Suprapubic skin (tissue), 3 donors: ENCODE results near the gene PILRB.

ENCODE experiments used
- POLR2A ChIP-seq, 2 donors: fragments of 450-650 bp; IDR thresholded peaks; one replicate each; pipeline ENCODE4 v1.6.1; 2017; ENCODE audit warnings: antibody characterized with exemption in 2 of 2, mild to moderate bottlenecking in 2 of 2, moderate library complexity in 2 of 2
- TF ChIP-seq, protein P1 (sequence below), 2 donors: fragments of 200-600 bp in 1 of 2; fragments of 450-650 bp in 1 of 2; sonication (generic) in 1 of 2; IDR thresholded peaks; one replicate each; pipeline ENCODE4 v1.5.1; 2016 to 2019; ENCODE audit warnings: antibody characterized with exemption in 2 of 2, mild to moderate bottlenecking in 1 of 2, moderate library complexity in 1 of 2

DNA sequence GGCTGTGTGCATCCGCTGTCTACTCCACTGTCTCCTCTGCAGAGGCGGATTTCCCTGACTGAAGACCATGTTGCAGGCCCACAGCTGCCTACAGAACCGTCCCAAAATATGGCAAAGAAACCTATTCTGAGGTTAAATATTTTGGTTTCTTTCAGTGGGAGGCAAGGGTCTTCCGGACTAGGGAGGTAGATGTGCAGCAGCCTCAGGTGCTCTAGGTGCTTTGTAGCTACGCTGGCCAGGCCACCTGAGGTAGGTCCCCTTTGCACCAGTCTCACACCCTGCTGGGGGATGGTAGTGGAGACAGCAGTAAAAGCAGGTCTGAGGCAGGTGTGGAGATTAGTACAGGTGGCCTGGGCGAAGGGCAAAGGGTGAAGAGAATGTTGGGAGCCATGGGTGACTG is 8.2 kb upstream of the PILRB start:
- TF ChIP-seq POLR2A (IDR thresholded peaks at IDR 0.05), result no peak
- TF ChIP-seq, protein P1, sequence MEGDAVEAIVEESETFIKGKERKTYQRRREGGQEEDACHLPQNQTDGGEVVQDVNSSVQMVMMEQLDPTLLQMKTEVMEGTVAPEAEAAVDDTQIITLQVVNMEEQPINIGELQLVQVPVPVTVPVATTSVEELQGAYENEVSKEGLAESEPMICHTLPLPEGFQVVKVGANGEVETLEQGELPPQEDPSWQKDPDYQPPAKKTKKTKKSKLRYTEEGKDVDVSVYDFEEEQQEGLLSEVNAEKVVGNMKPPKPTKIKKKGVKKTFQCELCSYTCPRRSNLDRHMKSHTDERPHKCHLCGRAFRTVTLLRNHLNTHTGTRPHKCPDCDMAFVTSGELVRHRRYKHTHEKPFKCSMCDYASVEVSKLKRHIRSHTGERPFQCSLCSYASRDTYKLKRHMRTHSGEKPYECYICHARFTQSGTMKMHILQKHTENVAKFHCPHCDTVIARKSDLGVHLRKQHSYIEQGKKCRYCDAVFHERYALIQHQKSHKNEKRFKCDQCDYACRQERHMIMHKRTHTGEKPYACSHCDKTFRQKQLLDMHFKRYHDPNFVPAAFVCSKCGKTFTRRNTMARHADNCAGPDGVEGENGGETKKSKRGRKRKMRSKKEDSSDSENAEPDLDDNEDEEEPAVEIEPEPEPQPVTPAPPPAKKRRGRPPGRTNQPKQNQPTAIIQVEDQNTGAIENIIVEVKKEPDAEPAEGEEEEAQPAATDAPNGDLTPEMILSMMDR (IDR thresholded peaks at IDR 0.05), result no peak
